ENCODE measurements around the gene ACBD5.
A peak's percentile ranks its signal among the peaks of the same experiment; 100 is the strongest.
"Not testable (repeated sequence)": the region's sequence is repeated elsewhere in the genome, so short reads cannot be mapped to it uniquely, and the experiment has no call there.

Gene ACBD5

DNA sequence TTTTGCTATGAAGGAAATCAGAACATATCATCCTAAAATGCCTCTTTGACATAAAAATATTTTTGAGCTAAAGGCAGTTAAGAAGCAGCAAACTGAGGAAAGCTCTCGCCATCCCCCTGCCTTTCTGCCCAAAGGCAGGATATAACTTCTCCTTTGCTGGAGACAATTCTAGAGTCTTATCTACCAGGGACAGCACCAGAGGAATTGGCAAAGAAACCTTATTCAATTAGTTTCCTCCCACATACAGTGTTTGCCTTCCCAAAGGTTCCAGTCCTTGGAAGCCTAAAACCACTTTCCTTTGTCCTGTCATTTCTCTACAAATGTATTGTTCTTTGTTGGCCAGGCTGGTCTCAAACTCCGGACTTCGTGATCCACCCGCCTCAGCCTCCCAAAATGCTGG lies 51.7 kb downstream of the ACBD5 start:
- TF ChIP-seq, protein P1, sequence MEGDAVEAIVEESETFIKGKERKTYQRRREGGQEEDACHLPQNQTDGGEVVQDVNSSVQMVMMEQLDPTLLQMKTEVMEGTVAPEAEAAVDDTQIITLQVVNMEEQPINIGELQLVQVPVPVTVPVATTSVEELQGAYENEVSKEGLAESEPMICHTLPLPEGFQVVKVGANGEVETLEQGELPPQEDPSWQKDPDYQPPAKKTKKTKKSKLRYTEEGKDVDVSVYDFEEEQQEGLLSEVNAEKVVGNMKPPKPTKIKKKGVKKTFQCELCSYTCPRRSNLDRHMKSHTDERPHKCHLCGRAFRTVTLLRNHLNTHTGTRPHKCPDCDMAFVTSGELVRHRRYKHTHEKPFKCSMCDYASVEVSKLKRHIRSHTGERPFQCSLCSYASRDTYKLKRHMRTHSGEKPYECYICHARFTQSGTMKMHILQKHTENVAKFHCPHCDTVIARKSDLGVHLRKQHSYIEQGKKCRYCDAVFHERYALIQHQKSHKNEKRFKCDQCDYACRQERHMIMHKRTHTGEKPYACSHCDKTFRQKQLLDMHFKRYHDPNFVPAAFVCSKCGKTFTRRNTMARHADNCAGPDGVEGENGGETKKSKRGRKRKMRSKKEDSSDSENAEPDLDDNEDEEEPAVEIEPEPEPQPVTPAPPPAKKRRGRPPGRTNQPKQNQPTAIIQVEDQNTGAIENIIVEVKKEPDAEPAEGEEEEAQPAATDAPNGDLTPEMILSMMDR (IDR thresholded peaks at IDR 0.05; ENCODE audit: control insufficient read depth, insufficient read depth, low read depth, low read length, missing control alignments), result no peak
- H3K4me3 ChIP-seq (ENCODE audit: control insufficient read depth, low read depth, low read length), result no peak overlapping the region
- no peak for DNase-seq (ENCODE audit: low read depth)

DNA sequence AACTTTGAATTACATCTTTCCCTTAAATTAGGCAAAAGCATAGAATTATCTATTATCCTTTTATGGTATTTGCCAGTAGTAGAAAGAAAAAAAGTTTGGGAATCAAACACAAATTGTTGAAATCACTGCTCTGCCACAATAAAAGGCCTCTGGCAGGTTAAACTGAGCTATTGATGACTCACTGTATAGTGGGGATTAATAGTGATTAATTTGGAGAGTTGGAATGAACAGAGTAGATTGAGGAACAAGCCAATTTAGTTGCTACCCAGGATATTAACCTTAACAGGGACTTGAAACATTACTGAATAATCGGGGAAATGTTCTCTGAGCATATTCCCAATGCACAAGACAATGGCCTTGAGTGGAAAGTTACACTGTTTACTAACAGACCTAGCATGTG lies 52.3 kb downstream of the ACBD5 start:
- H3K4me3 ChIP-seq (ENCODE audit: control insufficient read depth, low read depth, low read length), result no peak overlapping the region
- TF ChIP-seq, protein P1 (IDR thresholded peaks at IDR 0.05; ENCODE audit: control insufficient read depth, insufficient read depth, low read depth, low read length, missing control alignments), result no peak
- no peak for DNase-seq (ENCODE audit: low read depth)

DNA sequence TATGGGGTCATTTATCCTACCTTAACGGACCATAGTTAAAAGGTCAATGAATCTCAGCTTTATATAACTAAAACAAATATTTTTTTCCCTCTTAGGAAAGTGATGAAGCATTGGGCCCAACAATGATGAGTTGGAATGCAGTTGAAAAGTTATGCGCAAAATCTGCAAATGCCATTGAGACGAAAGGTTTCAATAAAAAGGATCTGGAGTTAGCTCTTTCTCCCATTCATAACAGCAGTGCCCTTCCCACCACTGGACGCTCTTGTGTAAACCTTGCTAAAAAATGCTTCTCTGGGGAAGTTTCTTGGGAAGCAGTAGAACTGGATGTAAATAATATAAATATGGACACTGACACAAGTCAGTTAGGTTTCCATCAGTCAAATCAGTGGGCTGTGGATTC lies 70.7 kb downstream of the ACBD5 start:
- TF ChIP-seq, protein P1 (IDR thresholded peaks at IDR 0.05; ENCODE audit: control insufficient read depth, insufficient read depth, low read depth, low read length, missing control alignments), result no peak
- H3K4me3 ChIP-seq (ENCODE audit: control insufficient read depth, low read depth, low read length), result no peak overlapping the region
- no peak for DNase-seq (ENCODE audit: low read depth)

DNA sequence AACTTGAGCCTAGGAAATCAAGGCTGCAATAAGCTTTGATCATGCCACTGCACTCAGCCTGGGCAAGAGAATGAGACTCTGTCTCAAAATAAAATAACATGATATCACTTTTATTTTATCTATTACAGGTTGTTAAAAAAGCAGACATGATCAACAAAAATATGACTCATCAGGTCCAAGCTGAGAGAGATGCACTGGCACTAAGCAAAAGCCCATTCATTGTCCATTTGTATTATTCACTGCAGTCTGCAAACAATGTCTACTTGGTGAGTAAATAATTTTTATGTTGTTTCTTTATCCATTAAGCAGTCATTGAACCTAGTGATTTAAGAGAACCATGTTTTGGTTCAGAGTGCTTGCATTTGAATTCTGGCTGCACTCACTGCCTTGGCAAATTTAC lies 82.2 kb downstream of the ACBD5 start:
- no peak for DNase-seq (ENCODE audit: low read depth)
- TF ChIP-seq, protein P1 (IDR thresholded peaks at IDR 0.05; ENCODE audit: control insufficient read depth, insufficient read depth, low read depth, low read length, missing control alignments), result no peak
- H3K4me3 ChIP-seq (ENCODE audit: control insufficient read depth, low read depth, low read length), result no peak overlapping the region

DNA sequence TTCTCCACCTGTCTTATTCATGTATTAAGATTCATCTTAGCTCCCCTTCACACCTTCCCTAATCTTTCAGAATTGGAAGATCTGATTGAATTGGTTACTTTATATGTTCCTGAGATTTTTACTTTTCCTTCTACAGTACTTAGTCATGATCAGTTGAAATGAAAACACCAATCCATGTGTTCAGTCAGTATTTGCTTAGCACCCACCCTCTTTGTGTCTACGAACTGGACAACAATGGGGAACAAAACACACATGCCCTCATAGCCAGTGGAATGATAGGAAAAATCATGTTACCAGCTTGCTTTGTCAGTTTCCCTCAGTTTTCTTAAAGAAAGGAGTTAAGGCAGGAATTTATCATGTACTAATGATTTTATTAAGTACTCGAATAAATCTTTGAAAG lies 83.4 kb downstream of the ACBD5 start:
- no peak overlapping the region for H3K4me3 ChIP-seq (ENCODE audit: control insufficient read depth, low read depth, low read length)

DNA sequence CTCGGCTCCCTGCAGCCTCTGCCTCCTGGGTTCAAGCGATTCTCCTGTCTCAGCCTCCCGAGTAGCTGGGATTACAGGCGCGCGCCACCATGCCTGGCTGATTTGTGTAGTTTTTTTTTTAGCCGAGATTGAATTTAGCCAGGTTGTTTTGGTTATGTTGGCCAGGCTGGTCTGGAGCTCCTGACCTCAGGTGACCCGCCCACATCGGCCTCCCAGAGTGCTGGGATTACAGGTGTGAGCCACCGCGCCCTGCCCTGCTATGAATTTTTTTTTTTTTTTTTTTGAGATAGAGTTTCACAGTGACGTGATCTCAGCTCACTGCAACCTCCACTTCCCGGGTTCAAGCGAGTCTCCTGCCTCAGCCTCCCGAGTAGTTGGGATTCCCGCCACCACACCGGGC lies 84.0 kb downstream of the ACBD5 start:
- not testable (repeated sequence) for DNase-seq (ENCODE audit: low read depth)
- H3K4me3 ChIP-seq (ENCODE audit: control insufficient read depth, low read depth, low read length), result peak overlapping the region; percentile 84

More for the DNA sequence above, 83.4 kb downstream of the ACBD5 start:
- DNase-seq (ENCODE audit: low read depth), result no peak
- TF ChIP-seq, protein P1 (IDR thresholded peaks at IDR 0.05; ENCODE audit: control insufficient read depth, insufficient read depth, low read depth, low read length, missing control alignments), result no peak

DNA sequence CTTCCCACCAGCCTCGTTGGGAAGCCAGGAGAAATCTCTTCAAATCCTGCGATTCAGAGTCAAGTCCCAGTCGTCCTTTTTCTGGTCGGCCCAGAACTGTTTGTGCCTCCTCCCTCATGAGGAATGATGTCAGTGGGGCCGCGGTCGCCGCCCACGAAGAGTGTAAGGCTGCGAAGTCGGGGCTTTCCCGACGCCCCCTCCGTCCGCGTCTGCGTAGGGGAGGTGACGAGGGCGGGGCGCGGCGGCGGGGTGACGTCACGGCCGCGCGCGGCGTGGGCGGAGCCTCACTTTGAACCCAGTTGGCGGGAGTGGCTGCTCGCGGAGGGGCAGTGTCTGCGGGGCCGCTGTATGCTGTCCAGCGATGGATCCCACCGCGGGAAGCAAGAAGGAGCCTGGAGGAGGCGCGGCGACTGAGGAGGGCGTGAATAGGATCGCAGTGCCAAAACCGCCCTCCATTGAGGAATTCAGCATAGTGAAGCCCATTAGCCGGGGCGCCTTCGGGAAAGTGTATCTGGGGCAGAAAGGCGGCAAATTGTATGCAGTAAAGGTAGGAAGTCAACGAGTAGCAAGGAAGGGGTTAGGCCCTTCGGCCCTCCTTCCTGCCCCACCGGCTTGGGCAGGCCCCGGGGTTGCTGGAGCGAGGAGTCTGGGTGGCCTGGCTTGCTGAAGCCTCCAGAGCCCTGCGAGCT lies 85.4 kb downstream of the ACBD5 start, which contains the start of gene MASTL:
Gene MASTL, plus strand, starts transcription at position 287 of the 689 bp plus-strand sequence. Its CDS starts 75 bp downstream, at position 362.
- TF ChIP-seq, protein P1 (IDR thresholded peaks at IDR 0.05; ENCODE audit: control insufficient read depth, insufficient read depth, low read depth, low read length, missing control alignments), result no peak
- DNase-seq (ENCODE audit: low read depth), result peak; percentile 76
- H3K4me3 ChIP-seq (ENCODE audit: control insufficient read depth, low read depth, low read length), result peak within 1 kb of the TSS; percentile 84

Measured in AG09309 (cell line).